K562 (cell line): ENCODE measurements around the gene PCDHGC4. TPM values are rescaled to one million over a fixed set of nuclear protein-coding genes. Genes with fewer than 3 reads are reported as not detected.

Experiments
- ATAC-seq: fragments of 200-7000 bp; cut with Tn5 transposase; 3 replicates; pipeline ENCODE4 v1.9.1; 2020; ENCODE audit warnings: moderate library complexity
- BruUV-seq: library from RNA; stranded (reverse); fragments of 400-500 nt; replicated peaks from 2 replicates; lab custom pipeline; 2021; lab: Mats Ljungman, UMichigan
- CTCF ChIA-PET: fragments of 300-600 bp; formaldehyde crosslinking; extraction: SDS; loops from one replicate; lab custom pipeline; 2021; ENCODE audit warnings: low intra/inter-chr PET ratio; lab: Yijun Ruan, JAX
- POLR2A ChIA-PET: fragments of 300-600, 350-650 bp; sonication (Branson Sonifier 250); formaldehyde crosslinking; extraction: SDS; loops from one replicate; lab custom pipeline; 2021; ENCODE audit warnings: antibody characterized with exemption, inconsistent platforms; lab: Yijun Ruan, JAX
- DNase-seq, 4 experiments: peaks; one replicate each; pipeline versions ENCODE4 v3.0.0 to v3.0.0-alpha.2; 2011 to 2018; ENCODE audit warnings: low spot score in 3 of 4, mixed read lengths in 3 of 4; ENCODE audit errors: extremely low read depth in 1 of 4
- FAIRE-seq: peaks from 2 replicates; lab custom pipeline; 2011; peaks lifted over from hg19 to GRCh38; lab: Jason Lieb, UNC
- H2AFZ ChIP-seq: 2 replicates; pipeline ENCODE4 v1.6.0; 2011; ENCODE audit warnings: low read depth, low read length, control low read depth, inconsistent platforms
- H3K27ac ChIP-seq: fragments of 200-600 bp; 3 replicates; pipeline ENCODE4 v1.8.0; 2011; ENCODE audit warnings: low read depth, mild to moderate bottlenecking, control low read depth, inconsistent platforms, low read length, moderate library complexity, mixed read lengths; ENCODE audit errors: extremely low read depth
- H3K27me3 ChIP-seq, 2 experiments: fragments of 300-600 bp in 1 of 2; 2 replicates in 1 of 2; 3 replicates in 1 of 2; pipeline versions ENCODE4 v1.6.0 to v1.8.0; 2011; ENCODE audit warnings: inconsistent platforms in 2 of 2, low read length in 2 of 2, mild to moderate bottlenecking in 1 of 2, mixed read lengths in 1 of 2, moderate library complexity in 1 of 2; ENCODE audit not compliant: control insufficient read depth in 2 of 2, insufficient read depth in 2 of 2
- H3K36me3 ChIP-seq: fragments of 300-600 bp; 3 replicates; pipeline ENCODE4 v1.8.0; 2011; ENCODE audit warnings: mild to moderate bottlenecking, low read length, inconsistent platforms; ENCODE audit not compliant: control insufficient read depth, insufficient read depth
- H3K4me1 ChIP-seq, 2 experiments: fragments of 200-600 bp in 1 of 2; replicated peaks in 1 of 2; 2 replicates in 1 of 2; 3 replicates in 1 of 2; pipeline versions ENCODE4 v1.5.1 to v1.8.0; 2011; ENCODE audit warnings: inconsistent platforms in 2 of 2, low read length in 2 of 2, mild to moderate bottlenecking in 1 of 2, mixed read lengths in 1 of 2, moderate library complexity in 1 of 2; ENCODE audit not compliant: control insufficient read depth in 2 of 2, insufficient read depth in 2 of 2
- H3K4me2 ChIP-seq: 2 replicates; pipeline ENCODE4 v1.6.1; 2011; ENCODE audit warnings: low read length, control low read depth, inconsistent platforms, mixed read lengths; ENCODE audit not compliant: insufficient read depth
- H3K4me3 ChIP-seq: fragments of 200-600 bp; sonication (generic), shearing (Covaris generic); 2 replicates; pipeline ENCODE4 v1.5.1; 2016; ENCODE audit warnings: control low read depth, inconsistent platforms
- H3K79me2 ChIP-seq: fragments of 200-600 bp; 3 replicates; pipeline ENCODE4 v1.8.0; 2011; ENCODE audit warnings: low read length, inconsistent platforms; ENCODE audit not compliant: control insufficient read depth, insufficient read depth
- H3K9ac ChIP-seq, 2 experiments: 2 replicates each; pipeline versions ENCODE4 v1.6.0 to v1.6.1; 2011; ENCODE audit warnings: low read depth in 2 of 2, low read length in 2 of 2, control low read depth in 1 of 2, inconsistent platforms in 1 of 2, mild to moderate bottlenecking in 1 of 2, mixed read lengths in 1 of 2; ENCODE audit not compliant: insufficient read depth in 1 of 2
- H3K9me1 ChIP-seq: one replicate; pipeline ENCODE4 v1.6.0; 2011; ENCODE audit warnings: inconsistent platforms, mild to moderate bottlenecking, low read length, moderate library complexity; ENCODE audit not compliant: control insufficient read depth, insufficient read depth
- H3K9me3 ChIP-seq: replicated peaks from 2 replicates; pipeline ENCODE4 v1.5.1; 2011; ENCODE audit warnings: low read depth, low read length, inconsistent platforms; ENCODE audit not compliant: control insufficient read depth, insufficient read depth
- H4K20me1 ChIP-seq: replicated peaks from 2 replicates; pipeline ENCODE4 v1.6.1; 2011; ENCODE audit warnings: low read length, inconsistent platforms, mixed read lengths; ENCODE audit not compliant: control insufficient read depth, insufficient read depth
- AFF4 ChIP-seq: sonication (generic); formaldehyde crosslinking; IDR thresholded peaks from 2 replicates; pipeline ENCODE4 v1.8.0; 2023; ENCODE audit warnings: mild to moderate bottlenecking, missing genetic modification reagents
- COPS2 ChIP-seq: fragments of 450-650 bp; conservative IDR thresholded peaks from 2 replicates; pipeline ENCODE4 v1.6.1; 2016; ENCODE audit warnings: mild to moderate bottlenecking, moderate library complexity
- DNMT1 ChIP-seq: fragments of 450-650 bp; IDR thresholded peaks from 2 replicates; pipeline ENCODE4 v1.6.1; 2016; ENCODE audit warnings: antibody characterized with exemption, mild to moderate bottlenecking
- FOXK2 ChIP-seq, 2 experiments: fragments of 450-650 bp; IDR thresholded peaks in 1 of 2; conservative IDR thresholded peaks in 1 of 2; 2 replicates each; pipeline ENCODE4 v1.6.1; 2016; ENCODE audit warnings: low read depth in 2 of 2, mild to moderate bottlenecking in 1 of 2
- KLF1 ChIP-seq: fragments of 450-650 bp; IDR thresholded peaks from 2 replicates; pipeline ENCODE4 v1.6.1; 2016; ENCODE audit warnings: missing genetic modification characterization, missing compliant biosample characterization
- MYBL2 ChIP-seq, 2 experiments: fragments of 450-650 bp in 1 of 2; sonication (generic) in 1 of 2; formaldehyde crosslinking in 1 of 2; IDR thresholded peaks; 2 replicates each; pipeline versions ENCODE4 v1.6.1 to v1.8.1; 2017 to 2022; ENCODE audit warnings: borderline replicate concordance in 1 of 2, inconsistent platforms in 1 of 2, low read depth in 1 of 2, mild to moderate bottlenecking in 1 of 2, missing genetic modification reagents in 1 of 2, moderate library complexity in 1 of 2
- PKNOX1 ChIP-seq: fragments of 450-650 bp; IDR thresholded peaks from 2 replicates; pipeline ENCODE4 v1.6.1; 2016
- SMC3 ChIP-seq: conservative IDR thresholded peaks from 2 replicates; pipeline ENCODE4 v1.6.1; 2011; ENCODE audit warnings: low read depth, low read length, improper control_type of control experiment; ENCODE audit not compliant: insufficient read depth
- ZBTB5 ChIP-seq: fragments of 450-650 bp; IDR thresholded peaks from 2 replicates; pipeline ENCODE4 v1.6.1; 2017; ENCODE audit warnings: antibody characterized with exemption
- WGBS: fragments of 100-300 bp; shearing (Covaris generic); methylation state at CpG from one replicate; pipeline ENCODE4 v1.1.6; 2016; ENCODE audit warnings: low coverage, mixed read lengths; ENCODE audit not compliant: insufficient coverage; ENCODE audit errors: missing lambda C conversion rate; 5-methylcytosine and 5-hydroxymethylcytosine counted together
- in situ Hi-C: fragments of 300-500 bp; cut with MboI; formaldehyde crosslinking; loops from 4 replicates; pipeline ENCODE4 v1.15.0; 2018; ENCODE audit warnings: inconsistent platforms, mixed read lengths
- intact Hi-C: fragments of 100-400 bp; cut with micrococcal nuclease; formaldehyde crosslinking; loops from 2 replicates; pipeline ENCODE4 v1.14.2; 2022
- polyA plus RNA-seq, 8 experiments: library from polyadenylated mRNA; depleted of rRNA in 4 of 8; stranded (reverse) in 5 of 8; unstranded in 3 of 8; fragments of >200 nt; fragmentation: Nextera tagmentation in 2 of 8; fragmentation: Illumina TruSeq in 1 of 8; extraction: Ambion mirVana in 2 of 8; extraction: Trizol in 1 of 8; gene quantifications; 2 replicates each; pipeline versions ENCODE4 v1.2.1 to v1.2.3, GENCODE V29; 2011 to 2014; ENCODE audit warnings: inconsistent platforms in 1 of 8, missing spikeins in 1 of 8
- total RNA-seq, 7 experiments: library from RNA; depleted of rRNA in 6 of 7; stranded (reverse); fragments of >200 nt in 6 of 7; fragmentation: Illumina TruSeq in 2 of 7; extraction: Trizol in 2 of 7; gene quantifications; 2 replicates each; pipeline versions ENCODE4 v1.2.1 to v1.2.3, GENCODE V29; 2011 to 2021; ENCODE audit warnings: low replicate concordance in 1 of 7

PCDHGC4 gene
- total and polyA plus RNA-seq, 9 of the 15 experiments (the other 6 are each of a cell fraction or from before 2014, with no cell fraction given): 0.05 TPM; not detected in 8

- TF ChIP-seq AFF4: no peak
- no peak for TF ChIP-seq COPS2
Measured at GRCh38 chr5:141516672-141517025, 31.8 kb downstream of the PCDHGC4 start (continued).

- peaks cover 7 to 11% of the 10 kb centered on the region in 2 experiments; a peak in 4 of 5 replicates for H3K4me1 ChIP-seq
- in situ Hi-C loops: no loop called here
- no peaks in the 10 kb centered on the region for H3K79me2 ChIP-seq
- ATAC-seq (no peak), DNase-seq (no peak), FAIRE-seq (no peak)
- CTCF ChIA-PET: no interaction called here
- no peaks in the 10 kb centered on the region for H4K20me1 ChIP-seq
- BruUV-seq: no TSS peak
- peaks cover 92% of the 10 kb centered on the region for H3K36me3 ChIP-seq
- WGBS: 92% methylated on average over 8 of the region's 8 CpGs
- H3K9me1 ChIP-seq: peaks cover 3% of the 10 kb centered on the region
- H2AFZ ChIP-seq: no peak overlapping the region
- H3K4me2 ChIP-seq: no peak overlapping the region
- no peak overlapping the region for H3K9ac ChIP-seq
- H3K9me3 ChIP-seq: no peaks in the 10 kb centered on the region
- no peak overlapping the region for H3K4me3 ChIP-seq
- no peak overlapping the region for H3K27ac ChIP-seq
- TF ChIP-seq DNMT1 (no peak), FOXK2 (conservative IDR thresholded peaks at IDR 0.05 in 1 of 2, IDR thresholded peaks at IDR 0.05 in 1 of 2; ENCODE audit: low read depth in 2 of 2) (no peak), PKNOX1 (no peak), KLF1 (no peak), MYBL2 (IDR thresholded peaks at IDR 0.05; ENCODE audit: low read depth) (no peak), MYBL2 (CRISPR knock-in tag; IDR thresholded peaks at IDR 0.05; ENCODE audit: borderline replicate concordance) (no peak), SMC3 (no peak), ZBTB5 (no peak)
- intact Hi-C loops: loop anchor here (10.0 kb wide), 1 partner anchor 283 kb away; no protein-coding TSS in a partner anchor
- H3K27me3 ChIP-seq: no peaks in the 10 kb centered on the region
- POLR2A ChIA-PET: interaction anchor here (0.6 to 0.7 kb wide), 2 partner anchors 87 to 341 kb away, joined by 4 read pairs; partner anchors contain the start of gene PCDHGA12
Measured at GRCh38 chr5:141517312-141517711, 32.5 kb downstream of the PCDHGC4 start.
